Endothelial cell (in vitro differentiated cells): ENCODE measurements around the gene ONECUT3. TPM values are rescaled to one million over a fixed set of nuclear protein-coding genes. Genes with fewer than 3 reads are reported as not detected.

ENCODE experiments used
- DNase-seq: peaks from one replicate; pipeline ENCODE4 v3.0.0; 2021; ENCODE audit warnings: low spot score
- H3K27ac Mint-ChIP-seq: one replicate; pipeline ENCODE4 v1.8.0; 2021; ENCODE audit warnings: mixed read lengths, inconsistent platforms; ENCODE audit not compliant: unreplicated experiment
- H3K27me3 Mint-ChIP-seq: one replicate; pipeline ENCODE4 v1.8.0; 2021; ENCODE audit warnings: mild to moderate bottlenecking, moderate library complexity, mixed read lengths, inconsistent platforms; ENCODE audit not compliant: unreplicated experiment
- H3K36me3 Mint-ChIP-seq: one replicate; pipeline ENCODE4 v1.8.0; 2021; ENCODE audit warnings: mild to moderate bottlenecking, low read depth, mixed read lengths, inconsistent platforms; ENCODE audit not compliant: unreplicated experiment
- H3K4me1 Mint-ChIP-seq: one replicate; pipeline ENCODE4 v1.8.0; 2021; ENCODE audit warnings: mild to moderate bottlenecking, mixed read lengths, inconsistent platforms; ENCODE audit not compliant: unreplicated experiment
- H3K4me3 Mint-ChIP-seq: one replicate; pipeline ENCODE4 v1.8.0; 2021; ENCODE audit warnings: mild to moderate bottlenecking, mixed read lengths, inconsistent platforms; ENCODE audit not compliant: unreplicated experiment
- H3K9me3 Mint-ChIP-seq: one replicate; pipeline ENCODE4 v1.8.0; 2021; ENCODE audit warnings: mixed read lengths, inconsistent platforms; ENCODE audit not compliant: unreplicated experiment
- CTCF ChIP-seq: fragments of 200-600 bp; sonication (generic); IDR thresholded peaks from one replicate; pipeline ENCODE4 v1.5.0; 2021; ENCODE audit warnings: antibody characterized with exemption; ENCODE audit not compliant: unreplicated experiment
- total RNA-seq: library from RNA; stranded (reverse); fragmentation: NEBNext Ultra II Directional; extraction: Animal tissue kit (Norgen Biotek cat#: 25700); gene quantifications from one replicate; pipeline ENCODE4 v1.2.1, GENCODE V29; 2021; ENCODE audit not compliant: unreplicated experiment

Gene ONECUT3
- total RNA-seq, 1 donor from 2014 or later = not detected

- DNase-seq = no peak
- no peak for TF ChIP-seq CTCF
- H3K9me3 Mint-ChIP-seq = no peaks in the 10 kb centered on the region
- peaks cover 5% of the 10 kb centered on the region for H3K4me1 Mint-ChIP-seq
- peaks cover 9% of the 10 kb centered on the region for H3K27me3 Mint-ChIP-seq
- peaks cover 12% of the 10 kb centered on the region for H3K36me3 Mint-ChIP-seq
- H3K27ac Mint-ChIP-seq = no peak overlapping the region
- peak overlapping the region; percentile 6 for H3K4me3 Mint-ChIP-seq
Observed at GRCh38 chr19:1824252-1824622, 70.9 kb downstream of the ONECUT3 start.

GRCh38 chr19:1825909-1826556, 72.7 kb downstream of the ONECUT3 start:
- H3K27ac Mint-ChIP-seq = no peak overlapping the region
- H3K36me3 Mint-ChIP-seq = peaks cover 16% of the 10 kb centered on the region
- no peak overlapping the region for H3K4me3 Mint-ChIP-seq
- peak; percentile 88 for TF ChIP-seq CTCF
- DNase-seq = peak; percentile 84
- peaks cover 4% of the 10 kb centered on the region for H3K27me3 Mint-ChIP-seq
- H3K4me1 Mint-ChIP-seq = peaks cover 5% of the 10 kb centered on the region
- no peaks in the 10 kb centered on the region for H3K9me3 Mint-ChIP-seq

- H3K9me3 Mint-ChIP-seq = no peaks in the 10 kb centered on the region
- DNase-seq = peak; percentile 38
- H3K36me3 Mint-ChIP-seq = peaks cover 16% of the 10 kb centered on the region
- peaks cover 9% of the 10 kb centered on the region for H3K27me3 Mint-ChIP-seq
- no peak overlapping the region for H3K27ac Mint-ChIP-seq
- TF ChIP-seq CTCF = no peak
- no peak overlapping the region for H3K4me3 Mint-ChIP-seq
- peaks cover 5% of the 10 kb centered on the region for H3K4me1 Mint-ChIP-seq
Observed at GRCh38 chr19:1826557-1827521, 73.5 kb downstream of the ONECUT3 start.

GRCh38 chr19:1827566-1828278, 74.4 kb downstream of the ONECUT3 start:
- Mint-ChIP-seq H3K4me1 (peaks cover 5% of the 10 kb centered on the region), H3K27me3 (peaks cover 13% of the 10 kb centered on the region), H3K36me3 (peaks cover 16% of the 10 kb centered on the region), H3K9me3 (no peaks in the 10 kb centered on the region), H3K27ac (no peak overlapping the region), H3K4me3 (no peak overlapping the region)
- TF ChIP-seq CTCF = no peak
- DNase-seq = no peak
